ENCODE results near the gene ZNF654.
"Not testable (repeated sequence)": the region's sequence is repeated elsewhere in the genome, so short reads cannot be mapped to it uniquely, and the experiment has no call there.

ZNF654 gene

GRCh38 chr3:88059380-88060170 is 520 bp downstream of the ZNF654 start:
- DNase-seq (ENCODE audit: low read depth in 2 of 2), result no peak

GRCh38 chr3:88061746-88062145 is 2.7 kb downstream of the ZNF654 start:
- DNase-seq (ENCODE audit: low read depth in 2 of 2), result no peak

GRCh38 chr3:88075072-88075471 is 16.0 kb downstream of the ZNF654 start:
- no peak for DNase-seq (ENCODE audit: low read depth in 2 of 2)

- DNase-seq (ENCODE audit: low read depth in 2 of 2), result no peak
Measured at GRCh38 chr3:88075497-88075896, 16.4 kb downstream of the ZNF654 start.

GRCh38 chr3:88076712-88077111 is 17.7 kb downstream of the ZNF654 start:
- no peak for DNase-seq (ENCODE audit: low read depth in 2 of 2)

GRCh38 chr3:88078932-88079331 is 19.9 kb downstream of the ZNF654 start:
- no peak for DNase-seq (ENCODE audit: low read depth in 2 of 2)

- DNase-seq (ENCODE audit: low read depth in 2 of 2), result no peak
Measured at GRCh38 chr3:88082854-88083253, 23.8 kb downstream of the ZNF654 start.

GRCh38 chr3:88084097-88084501 is 25.0 kb downstream of the ZNF654 start:
- DNase-seq (ENCODE audit: low read depth in 2 of 2), result no peak

- DNase-seq (ENCODE audit: low read depth in 2 of 2), result no peak
Measured at GRCh38 chr3:88090681-88091080, 31.6 kb downstream of the ZNF654 start.

- DNase-seq (ENCODE audit: low read depth in 2 of 2), result no peak
Measured at GRCh38 chr3:88092270-88092669, 33.2 kb downstream of the ZNF654 start.

- DNase-seq (ENCODE audit: low read depth in 2 of 2), result no peak
Measured at GRCh38 chr3:88093266-88093665, 34.2 kb downstream of the ZNF654 start.

- DNase-seq (ENCODE audit: low read depth in 2 of 2), result no peak
Measured at GRCh38 chr3:88101142-88101541, 42.1 kb downstream of the ZNF654 start.

GRCh38 chr3:88105325-88105724 is 46.3 kb downstream of the ZNF654 start:
- no peak for DNase-seq (ENCODE audit: low read depth in 2 of 2)

- no peak for DNase-seq (ENCODE audit: low read depth in 2 of 2)
Measured at GRCh38 chr3:88112289-88112688, 53.2 kb downstream of the ZNF654 start.

- peak in 1 of 2 donors; percentile 10 for DNase-seq (ENCODE audit: low read depth in 2 of 2)
Measured at GRCh38 chr3:88113311-88114162, 54.5 kb downstream of the ZNF654 start.

- no peak for DNase-seq (ENCODE audit: low read depth in 2 of 2)
Measured at GRCh38 chr3:88114878-88115549, 56.0 kb downstream of the ZNF654 start.

GRCh38 chr3:88117683-88118082 is 58.6 kb downstream of the ZNF654 start:
- DNase-seq (ENCODE audit: low read depth in 2 of 2), result no peak

- DNase-seq (ENCODE audit: low read depth in 2 of 2), result not testable (repeated sequence)
Measured at GRCh38 chr3:88118603-88119002, 59.5 kb downstream of the ZNF654 start.

- DNase-seq (ENCODE audit: low read depth in 2 of 2), result no peak
Measured at GRCh38 chr3:88123526-88123925, 64.5 kb downstream of the ZNF654 start.

GRCh38 chr3:88131695-88132094 is 72.6 kb downstream of the ZNF654 start:
- DNase-seq (ENCODE audit: low read depth in 2 of 2), result no peak

- DNase-seq (ENCODE audit: low read depth in 2 of 2), result no peak
Measured at GRCh38 chr3:88132894-88133293, 73.8 kb downstream of the ZNF654 start.

- DNase-seq (ENCODE audit: low read depth in 2 of 2), result no peak
Measured at GRCh38 chr3:88133711-88134263, 74.7 kb downstream of the ZNF654 start.
